ENCODE measurements around the gene AREL1.
A peak's percentile ranks its signal among the peaks of the same experiment; 100 is the strongest.

AREL1 gene

DNA sequence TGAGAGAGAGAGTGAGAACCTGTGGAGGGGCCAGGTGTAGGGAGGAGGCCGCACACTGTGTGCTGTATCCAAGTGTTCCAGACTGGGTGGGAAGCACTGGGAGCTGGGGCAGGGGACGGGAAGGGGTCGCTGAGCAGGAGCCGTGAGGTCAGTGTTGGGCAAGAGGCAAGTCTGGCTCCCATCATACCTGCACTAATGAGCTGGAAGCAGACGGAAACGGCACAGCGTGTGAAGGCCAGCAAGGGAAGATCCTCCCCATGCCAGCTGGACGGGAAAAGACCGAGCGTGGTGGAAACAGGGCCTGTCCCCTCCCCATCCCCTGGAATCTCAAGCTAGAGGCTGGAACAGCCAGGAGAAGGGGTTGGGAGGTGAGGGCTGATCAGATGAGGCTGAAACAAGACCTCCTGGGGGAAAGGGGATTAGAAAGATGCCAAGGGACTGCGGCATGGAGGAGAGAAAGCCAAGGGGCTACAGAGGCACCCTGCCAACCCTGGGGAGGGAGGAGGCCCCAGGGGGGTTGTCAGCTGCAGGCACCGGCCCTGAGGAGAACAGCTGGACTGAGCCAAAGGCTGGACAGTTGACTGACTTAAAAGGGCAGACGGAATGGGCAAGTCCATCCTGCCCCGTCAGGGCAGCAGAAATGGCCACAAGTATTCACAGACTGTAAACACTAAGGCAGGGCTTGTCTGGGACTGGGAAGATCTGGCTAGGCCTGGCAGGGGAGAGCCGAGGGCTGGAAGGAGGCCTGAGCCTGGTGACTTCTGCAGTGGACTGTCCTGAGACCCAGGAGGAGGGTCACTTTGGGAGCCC lies 81.8 kb downstream of the AREL1 start:
- no peaks in the 10 kb centered on the region for H3K27me3 ChIP-seq (ENCODE audit: insufficient read depth, poor library complexity, severe bottlenecking)
- H3K4me1 ChIP-seq (ENCODE audit: insufficient read depth, poor library complexity, severe bottlenecking), result peaks cover 2% of the 10 kb centered on the region
- no peaks in the 10 kb centered on the region for H3K9me3 ChIP-seq (ENCODE audit: severe bottlenecking)
- no peak for ATAC-seq (ENCODE audit: low read depth)
- no peak overlapping the region for H3K27ac ChIP-seq (ENCODE audit: poor library complexity, severe bottlenecking)
- H3K36me3 ChIP-seq (ENCODE audit: low read depth), result no peaks in the 10 kb centered on the region
- no peak for DNase-seq (ENCODE audit: low spot score)
- no peak for TF ChIP-seq CTCF (IDR thresholded peaks at IDR 0.05; ENCODE audit: poor library complexity, severe bottlenecking)
- H3K4me3 ChIP-seq (ENCODE audit: severe bottlenecking), result no peak overlapping the region

DNA sequence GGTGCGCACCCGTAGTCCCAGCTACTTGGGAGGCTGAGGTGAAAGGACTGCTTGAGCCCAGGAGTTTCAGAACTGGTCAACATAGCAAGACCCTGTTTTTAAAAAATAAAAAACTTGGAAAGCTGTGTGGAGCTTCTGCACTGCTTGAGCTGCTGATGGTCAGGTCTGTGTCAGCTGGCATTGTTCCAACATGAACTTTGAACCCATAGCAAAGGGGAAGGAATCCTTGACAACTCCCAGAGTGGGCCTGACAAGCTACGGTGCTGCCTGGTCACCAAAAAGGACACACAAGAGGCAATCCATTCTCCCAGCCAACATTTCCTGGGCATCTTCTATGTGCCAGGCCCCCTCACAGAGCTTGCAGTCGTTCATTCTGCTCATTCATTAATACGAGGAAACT lies 84.5 kb downstream of the AREL1 start:
- TF ChIP-seq CTCF (IDR thresholded peaks at IDR 0.05; ENCODE audit: poor library complexity, severe bottlenecking), result no peak
- no peaks in the 10 kb centered on the region for H3K9me3 ChIP-seq (ENCODE audit: severe bottlenecking)
- ATAC-seq (ENCODE audit: low read depth), result no peak

GRCh38 chr14:74627076-74627475 lies 85.8 kb downstream of the AREL1 start:
- no peak for ATAC-seq (ENCODE audit: low read depth)
- no peaks in the 10 kb centered on the region for H3K9me3 ChIP-seq (ENCODE audit: severe bottlenecking)
- peaks cover 8% of the 10 kb centered on the region for H3K4me1 ChIP-seq (ENCODE audit: insufficient read depth, poor library complexity, severe bottlenecking)
- no peak for DNase-seq (ENCODE audit: low spot score)
- H3K36me3 ChIP-seq (ENCODE audit: low read depth), result no peaks in the 10 kb centered on the region
- no peaks in the 10 kb centered on the region for H3K27me3 ChIP-seq (ENCODE audit: insufficient read depth, poor library complexity, severe bottlenecking)
- no peak for TF ChIP-seq CTCF (IDR thresholded peaks at IDR 0.05; ENCODE audit: poor library complexity, severe bottlenecking)
- H3K4me3 ChIP-seq (ENCODE audit: severe bottlenecking), result no peak overlapping the region
- H3K27ac ChIP-seq (ENCODE audit: poor library complexity, severe bottlenecking), result no peak overlapping the region

More for the DNA sequence above, 84.5 kb downstream of the AREL1 start:
- Histone ChIP-seq H3K36me3 (ENCODE audit: low read depth) (no peaks in the 10 kb centered on the region), H3K27me3 (ENCODE audit: insufficient read depth, poor library complexity, severe bottlenecking) (no peaks in the 10 kb centered on the region), H3K27ac (ENCODE audit: poor library complexity, severe bottlenecking) (no peak overlapping the region), H3K4me3 (ENCODE audit: severe bottlenecking) (no peak overlapping the region), H3K4me1 (ENCODE audit: insufficient read depth, poor library complexity, severe bottlenecking) (no peaks in the 10 kb centered on the region)
- no peak for DNase-seq (ENCODE audit: low spot score)

DNA sequence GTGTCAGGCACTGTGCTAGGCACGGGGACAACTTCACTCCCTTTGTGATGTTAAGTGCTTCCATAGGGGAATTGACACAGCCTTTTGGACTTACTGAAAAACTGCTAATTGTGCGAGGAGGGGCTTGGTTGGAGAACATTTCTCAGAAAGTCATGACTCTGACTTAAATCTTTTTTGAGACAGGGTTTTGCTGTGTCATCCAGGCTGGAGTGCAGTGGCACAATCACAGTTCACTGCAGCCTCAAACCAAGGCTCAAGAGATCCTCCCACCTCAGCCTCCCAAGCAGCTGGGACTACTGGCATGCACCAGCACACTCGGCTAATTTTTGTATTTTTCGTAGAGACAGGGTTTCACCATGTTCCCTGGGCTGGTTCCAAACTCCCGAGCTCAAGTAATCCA lies 90.6 kb downstream of the AREL1 start:
- H3K27ac ChIP-seq (ENCODE audit: poor library complexity, severe bottlenecking), result peak overlapping the region; percentile 99
- H3K4me1 ChIP-seq (ENCODE audit: insufficient read depth, poor library complexity, severe bottlenecking), result peaks cover 54% of the 10 kb centered on the region
- ATAC-seq (ENCODE audit: low read depth) (no peak), DNase-seq (ENCODE audit: low spot score) (no peak)
- no peaks in the 10 kb centered on the region for H3K9me3 ChIP-seq (ENCODE audit: severe bottlenecking)
- no peaks in the 10 kb centered on the region for H3K27me3 ChIP-seq (ENCODE audit: insufficient read depth, poor library complexity, severe bottlenecking)
- H3K4me3 ChIP-seq (ENCODE audit: severe bottlenecking), result no peak overlapping the region
- no peaks in the 10 kb centered on the region for H3K36me3 ChIP-seq (ENCODE audit: low read depth)
- no peak for TF ChIP-seq CTCF (IDR thresholded peaks at IDR 0.05; ENCODE audit: poor library complexity, severe bottlenecking)

GRCh38 chr14:74621556-74621955 lies 91.3 kb downstream of the AREL1 start:
- Histone ChIP-seq H3K9me3 (ENCODE audit: severe bottlenecking) (no peaks in the 10 kb centered on the region), H3K4me3 (ENCODE audit: severe bottlenecking) (no peak overlapping the region), H3K27me3 (ENCODE audit: insufficient read depth, poor library complexity, severe bottlenecking) (no peaks in the 10 kb centered on the region), H3K36me3 (ENCODE audit: low read depth) (no peaks in the 10 kb centered on the region), H3K4me1 (ENCODE audit: insufficient read depth, poor library complexity, severe bottlenecking) (peaks cover 61% of the 10 kb centered on the region), H3K27ac (ENCODE audit: poor library complexity, severe bottlenecking) (peak overlapping the region; percentile 99)
- TF ChIP-seq CTCF (IDR thresholded peaks at IDR 0.05; ENCODE audit: poor library complexity, severe bottlenecking), result no peak
- DNase-seq (ENCODE audit: low spot score), result no peak
- no peak for ATAC-seq (ENCODE audit: low read depth)
